ENCODE measurements around the gene SH3D19.
"Not testable (repeated sequence)": the region's sequence is repeated elsewhere in the genome, so short reads cannot be mapped to it uniquely, and the experiment has no call there.

SH3D19 gene

DNA sequence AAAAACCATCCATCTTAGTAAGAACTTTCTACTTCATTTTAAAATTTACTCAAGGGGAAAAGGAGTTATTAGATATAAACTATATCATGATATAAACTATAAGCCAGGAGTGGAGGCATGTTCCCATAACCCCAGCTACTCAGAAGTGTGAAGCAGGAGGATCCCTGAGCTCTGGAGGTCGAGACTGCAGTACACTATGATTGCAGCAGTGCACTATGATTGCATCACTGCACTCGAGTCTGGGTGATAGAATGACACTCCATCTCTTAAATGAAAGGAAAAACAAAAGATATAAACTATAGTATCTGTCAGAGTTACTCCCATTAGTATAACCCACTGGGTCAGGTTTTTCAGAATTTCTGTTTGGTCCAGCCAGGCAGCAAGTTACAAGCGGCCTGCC is 178.4 kb downstream of the SH3D19 start:
- no peak for DNase-seq

DNA sequence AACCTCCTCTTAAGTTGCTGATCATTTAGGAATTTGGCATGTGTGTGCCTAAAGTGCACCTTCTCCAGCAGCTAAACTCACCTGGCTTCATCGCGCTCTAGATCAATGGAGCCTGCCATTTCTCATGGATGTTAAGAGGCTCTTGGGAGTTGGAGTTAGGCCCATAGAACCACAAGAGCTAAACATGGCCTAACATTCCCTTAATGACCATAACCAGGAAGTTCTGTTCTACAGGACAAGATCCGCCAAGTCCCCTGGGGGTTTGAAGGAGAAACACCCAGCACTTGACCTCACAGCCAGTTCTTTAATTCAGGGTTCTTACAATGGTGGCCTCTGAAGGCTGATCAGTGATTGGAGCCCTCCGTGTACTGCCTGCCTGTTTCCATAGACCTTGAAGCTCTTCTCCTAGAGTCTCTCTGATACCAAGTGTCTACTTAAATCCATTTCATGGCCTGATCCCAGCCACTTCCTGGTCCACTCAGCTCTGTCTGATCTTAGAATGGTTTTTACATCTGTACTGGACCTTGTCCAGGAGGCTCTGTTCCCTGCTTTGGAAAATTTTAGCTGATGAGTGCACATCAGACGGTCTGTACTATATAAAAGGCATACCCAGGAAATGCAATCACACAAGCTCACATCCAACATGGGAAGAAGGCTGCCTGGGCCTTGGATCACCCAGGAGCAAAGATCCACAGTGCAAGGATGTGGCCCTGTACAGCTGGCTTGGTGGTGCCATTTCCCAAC is 180.9 kb downstream of the SH3D19 start:
- no peak for DNase-seq

DNA sequence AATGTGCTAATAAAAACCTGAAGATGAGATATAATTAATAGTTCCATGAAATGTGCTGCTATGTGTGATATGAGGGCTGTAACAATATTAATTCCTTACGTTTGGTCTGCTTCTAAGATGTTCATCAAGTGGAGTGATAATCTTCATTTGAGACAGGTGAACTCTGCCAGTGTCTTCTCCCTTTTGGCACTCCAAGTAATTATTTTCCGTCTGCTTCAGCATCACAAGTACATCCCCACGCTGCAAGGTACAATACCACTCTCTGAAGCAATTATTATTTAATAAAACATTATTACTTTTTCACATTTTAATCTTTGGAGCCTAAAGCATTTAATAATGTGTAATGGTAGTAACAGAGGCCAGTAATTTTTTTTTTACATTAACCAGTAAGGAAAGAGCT is 181.6 kb downstream of the SH3D19 start:
- DNase-seq = no peak

DNA sequence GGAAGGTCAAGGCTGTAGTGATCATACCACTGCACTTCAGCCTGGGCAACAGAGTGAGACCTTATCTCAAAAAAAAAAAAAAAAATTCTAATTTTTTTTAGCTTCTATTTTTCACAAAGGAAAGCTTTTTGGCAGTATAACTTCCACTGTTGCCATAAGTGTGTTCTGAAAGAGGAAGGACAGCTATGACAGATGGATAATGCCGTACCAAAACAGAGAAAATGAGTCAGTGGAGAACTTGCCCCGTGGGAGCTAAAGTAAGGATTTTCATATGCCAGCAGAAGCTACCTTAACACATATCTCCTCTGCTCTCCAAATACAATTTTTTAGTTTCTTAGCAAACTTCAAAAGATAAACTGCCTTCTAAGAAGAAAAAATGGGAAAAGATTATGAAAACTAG is 182.2 kb downstream of the SH3D19 start:
- DNase-seq = no peak

GRCh38 chr4:151142758-151143157 is 182.6 kb downstream of the SH3D19 start:
- no peak for DNase-seq

DNA sequence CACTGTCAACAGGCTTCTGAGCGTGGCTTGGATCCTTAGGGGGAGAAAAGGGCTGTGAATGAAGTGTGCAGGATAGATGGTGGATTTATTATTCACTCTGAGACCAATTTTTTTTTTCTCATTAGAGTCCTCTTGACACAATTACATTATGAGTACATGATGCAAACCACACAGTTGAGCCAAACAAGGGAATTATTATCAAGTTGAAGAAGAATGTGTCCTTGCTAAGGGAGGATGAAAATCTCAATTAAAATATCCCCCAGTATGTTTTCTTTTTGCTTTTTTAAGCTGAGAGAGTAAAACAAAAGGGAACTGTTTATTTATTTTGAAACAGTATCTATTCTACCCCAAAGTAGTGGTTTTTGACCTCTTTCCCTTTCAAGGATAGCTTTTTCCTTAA is 185.6 kb downstream of the SH3D19 start:
- DNase-seq = no peak

DNA sequence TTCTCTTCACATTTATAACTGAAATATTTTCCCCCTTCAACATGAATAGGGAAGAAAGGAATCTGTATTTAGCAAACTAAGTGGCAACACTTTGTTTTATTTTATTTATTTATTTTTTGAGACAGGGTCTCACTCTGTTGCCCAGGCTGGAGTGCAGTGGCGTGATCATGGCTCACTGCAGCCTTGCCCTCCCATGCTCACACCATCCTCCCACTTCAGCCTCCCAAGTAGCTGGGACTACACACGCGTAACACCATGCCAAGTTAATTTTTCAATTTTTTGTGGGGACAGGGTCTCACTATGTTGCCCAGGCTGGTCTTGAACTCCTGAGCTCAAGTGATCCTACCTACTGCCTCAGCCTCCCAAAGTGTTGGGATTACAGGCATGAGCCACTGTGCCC is 189.4 kb downstream of the SH3D19 start:
- not testable (repeated sequence) for DNase-seq

GRCh38 chr4:151133311-151133710 is 192.1 kb downstream of the SH3D19 start:
- no peak for DNase-seq

DNA sequence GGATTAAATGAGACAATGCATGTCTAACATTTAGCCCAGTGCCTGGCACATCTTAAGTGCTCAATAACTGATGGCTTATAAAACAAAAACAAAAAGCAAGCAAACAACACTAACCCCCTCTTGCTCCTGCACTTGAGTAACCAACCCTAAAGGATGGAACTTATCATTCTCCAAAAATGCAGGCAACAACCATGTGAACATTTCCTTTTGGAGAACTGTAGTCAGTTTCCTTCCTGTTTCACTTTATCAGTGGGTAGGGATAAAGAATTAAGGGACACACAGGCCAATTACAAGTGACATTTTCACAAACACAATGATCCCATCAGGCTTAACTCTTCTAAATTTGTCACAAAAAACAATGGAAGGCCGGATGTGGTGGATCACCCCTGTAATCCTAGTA is 195.6 kb downstream of the SH3D19 start:
- no peak for DNase-seq

DNA sequence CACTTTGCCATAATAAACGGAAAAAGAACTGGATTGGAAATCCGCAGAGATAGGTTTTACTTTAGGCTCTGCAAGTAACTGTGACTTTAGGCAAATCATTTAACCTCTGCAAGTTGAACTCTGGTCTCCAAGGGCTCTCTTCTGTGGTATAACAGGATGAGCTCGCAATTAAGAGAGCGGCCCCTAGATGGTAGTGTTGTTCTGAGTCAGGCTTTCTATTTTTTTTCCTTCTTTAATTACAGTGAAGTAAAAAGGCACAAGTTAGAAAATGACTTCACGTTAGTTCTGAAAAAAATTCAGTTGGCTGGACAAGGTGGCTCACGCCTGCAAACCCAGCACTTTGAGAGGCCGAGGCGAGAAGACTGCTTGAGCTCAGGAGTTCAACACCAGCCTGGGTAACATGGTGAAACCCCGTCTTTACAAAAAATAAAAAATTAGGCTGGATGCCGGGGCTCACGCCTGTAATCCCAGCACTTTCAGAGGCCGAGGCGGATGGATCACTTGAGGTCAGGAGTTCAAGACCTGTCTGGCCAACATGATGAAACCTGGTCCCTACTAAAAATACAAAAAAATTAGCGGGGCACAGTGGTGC is 207.9 kb downstream of the SH3D19 start:
- peak; percentile 65 for DNase-seq

DNA sequence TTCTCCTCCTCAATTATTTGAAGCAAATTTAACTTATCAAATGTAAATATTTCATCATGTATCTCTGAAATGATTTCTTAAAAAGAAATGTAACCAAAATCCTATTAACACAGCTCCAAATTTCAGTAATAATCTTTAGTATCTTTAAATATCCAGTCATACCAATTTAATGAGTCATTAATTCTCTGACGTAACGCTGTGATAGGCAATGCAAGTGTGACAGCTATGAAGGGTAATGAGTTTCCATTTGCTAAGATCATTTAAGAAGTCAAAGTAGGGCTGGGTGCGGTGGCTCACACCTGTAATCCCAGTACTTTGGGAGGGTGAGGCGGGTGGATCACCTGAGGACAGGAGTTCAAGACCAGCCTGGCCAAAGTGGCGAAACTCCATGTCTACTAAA is 210.4 kb downstream of the SH3D19 start:
- DNase-seq = no peak

DNA sequence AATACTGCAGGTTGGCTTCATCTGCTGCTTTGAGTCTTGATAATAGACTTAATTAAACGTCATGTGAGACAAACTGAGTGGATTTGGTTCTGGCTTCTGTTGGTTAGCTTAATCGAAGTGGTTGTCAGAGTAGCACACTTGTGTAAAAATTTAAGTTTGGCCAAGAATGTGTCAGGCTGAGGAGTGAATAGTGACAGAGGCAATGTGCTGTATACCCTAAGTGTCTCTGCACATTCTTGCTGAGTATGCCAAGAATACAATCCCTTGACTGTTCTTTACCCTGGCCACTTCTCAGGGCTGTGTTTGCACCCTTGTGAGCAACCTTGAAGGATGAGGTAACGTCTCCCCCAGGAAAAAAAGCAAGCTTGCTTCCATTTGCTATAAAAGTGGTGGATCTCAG is 211.1 kb downstream of the SH3D19 start:
- no peak for DNase-seq

- DNase-seq = no peak
Measured at GRCh38 chr4:151110236-151110635, 215.2 kb downstream of the SH3D19 start.

DNA sequence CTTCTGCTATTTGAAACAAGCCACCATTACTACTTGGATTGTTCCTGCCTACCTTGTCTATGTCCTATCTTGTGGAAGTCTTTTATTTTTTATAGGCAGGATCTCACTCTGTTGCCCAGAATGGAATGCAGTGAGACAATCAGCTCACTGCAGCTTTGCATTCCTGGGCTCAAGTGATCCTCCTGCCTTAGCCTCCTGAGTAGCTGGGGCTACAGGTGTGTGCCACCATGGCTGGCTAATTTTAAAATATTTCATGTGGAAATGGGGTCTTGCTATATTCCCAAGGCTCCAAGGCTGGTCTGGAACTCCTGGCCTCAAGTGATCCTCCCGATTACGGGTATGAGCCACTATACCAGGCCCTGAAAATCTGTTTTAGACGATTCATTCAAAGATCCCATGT is 218.3 kb downstream of the SH3D19 start:
- no peak for DNase-seq

DNA sequence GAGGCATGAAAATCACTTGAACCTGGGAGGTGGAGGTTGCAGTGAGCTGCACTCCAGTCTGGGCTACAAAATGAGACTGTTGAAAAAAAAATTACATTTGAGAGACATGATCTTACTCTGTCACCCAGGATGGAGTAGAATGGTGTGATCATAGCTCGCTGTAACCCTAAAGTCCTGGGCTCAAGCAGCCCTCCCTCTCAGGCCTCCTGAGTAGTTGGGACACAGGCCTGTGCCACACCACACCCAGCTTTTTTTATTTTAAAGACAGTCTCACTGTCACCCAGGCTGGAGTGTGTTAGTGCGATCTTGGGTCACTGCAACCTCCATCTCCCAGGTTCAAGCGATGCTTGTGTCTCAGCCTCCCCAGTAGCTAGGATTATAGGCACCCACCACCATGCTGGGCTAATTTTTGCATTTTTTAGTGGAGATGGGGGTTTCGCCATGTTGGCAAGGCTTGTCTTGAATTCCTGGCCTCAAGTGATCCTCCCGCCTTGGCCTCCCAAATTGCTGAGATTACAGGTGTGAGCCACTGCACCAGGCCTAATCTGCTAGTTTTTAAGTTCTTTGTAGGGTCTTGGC is 219.9 kb downstream of the SH3D19 start:
- DNase-seq = no peak

GRCh38 chr4:151104621-151105020 is 220.8 kb downstream of the SH3D19 start:
- DNase-seq = no peak

GRCh38 chr4:151103758-151104157 is 221.6 kb downstream of the SH3D19 start:
- no peak for DNase-seq

DNA sequence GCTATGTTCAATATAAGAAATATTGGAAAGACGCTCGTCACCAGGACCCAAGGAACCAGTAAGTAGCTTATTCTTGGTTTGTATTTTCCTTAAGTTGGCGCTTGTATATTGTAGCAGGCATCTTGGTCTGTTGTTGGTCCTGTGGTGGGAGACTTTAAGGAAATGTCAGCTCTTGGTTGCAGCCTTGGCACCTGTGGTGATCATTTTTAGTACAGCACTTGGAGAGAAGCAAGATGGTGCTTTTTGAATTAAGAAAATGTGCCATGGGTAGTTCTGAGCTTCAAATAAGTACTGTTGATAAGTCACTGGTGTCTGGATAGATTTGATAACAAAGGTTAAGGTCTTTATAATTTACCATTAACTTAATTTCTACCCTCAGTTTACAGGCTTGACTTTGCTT is 224.9 kb downstream of the SH3D19 start:
- no peak for DNase-seq

- DNase-seq = no peak
Measured at GRCh38 chr4:151099976-151100417, 225.4 kb downstream of the SH3D19 start.

DNA sequence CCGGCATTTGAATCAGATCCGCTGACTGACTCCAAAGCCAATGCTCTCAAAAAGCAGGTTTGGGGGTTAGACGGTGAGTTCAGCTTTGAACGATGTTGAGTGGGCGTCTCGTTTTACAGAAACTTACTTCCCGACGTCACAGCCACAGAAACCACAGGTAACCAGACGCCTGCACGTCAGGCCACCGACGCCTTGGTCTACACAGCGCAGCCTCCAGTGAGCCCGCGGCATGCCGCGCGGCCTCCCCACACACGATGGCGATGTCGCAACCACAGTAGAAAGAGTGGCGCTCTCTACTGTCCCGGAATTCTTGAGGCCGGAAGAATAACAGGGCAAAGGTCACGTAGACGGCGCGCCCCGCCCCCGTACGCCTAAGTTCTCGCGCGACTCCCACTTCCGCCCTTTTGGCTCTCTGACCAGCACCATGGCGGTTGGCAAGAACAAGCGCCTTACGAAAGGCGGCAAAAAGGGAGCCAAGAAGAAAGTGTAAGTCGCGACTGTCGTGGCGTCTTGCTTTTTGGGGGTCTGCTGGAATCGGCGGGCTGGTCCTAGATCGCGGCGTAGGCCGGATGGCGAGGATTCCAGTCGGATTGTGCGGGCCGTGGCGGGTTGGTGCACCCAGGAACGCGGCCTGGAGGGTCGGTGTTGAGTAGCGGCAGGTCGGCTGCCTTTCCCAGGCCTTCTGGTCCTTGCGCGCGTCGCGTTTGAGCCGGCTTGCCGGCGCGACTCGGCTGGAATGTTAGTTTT is 226.0 kb downstream of the SH3D19 start, which contains the start of gene RPS3A:
Gene RPS3A (plus strand): TSS at position 400 of the 747 bp plus-strand sequence. CDS start 25 bp downstream, at position 425.
- peak; percentile 98 for DNase-seq

GRCh38 chr4:151098979-151099228 is 226.5 kb downstream of the SH3D19 start:
- no peak for DNase-seq

DNA sequence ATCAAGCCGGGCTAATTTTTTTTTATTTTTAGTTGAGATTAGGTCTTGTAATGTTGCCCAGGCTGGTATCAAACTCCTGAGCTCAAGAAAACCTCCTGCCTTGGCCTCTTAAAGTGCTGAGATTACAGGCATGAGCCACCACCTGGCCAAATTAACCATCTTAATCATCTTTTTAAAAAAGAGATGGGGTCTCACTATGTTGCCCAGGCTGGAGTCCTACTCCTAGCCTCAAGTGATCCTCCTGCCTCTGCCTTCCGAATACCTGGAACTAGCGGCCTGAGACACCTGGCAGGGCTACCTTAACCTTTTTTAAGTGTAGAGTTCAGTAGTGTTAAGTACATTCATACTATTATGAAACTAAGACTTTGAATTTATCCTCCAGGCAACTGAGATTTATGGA is 227.6 kb downstream of the SH3D19 start:
- DNase-seq = no peak

DNA sequence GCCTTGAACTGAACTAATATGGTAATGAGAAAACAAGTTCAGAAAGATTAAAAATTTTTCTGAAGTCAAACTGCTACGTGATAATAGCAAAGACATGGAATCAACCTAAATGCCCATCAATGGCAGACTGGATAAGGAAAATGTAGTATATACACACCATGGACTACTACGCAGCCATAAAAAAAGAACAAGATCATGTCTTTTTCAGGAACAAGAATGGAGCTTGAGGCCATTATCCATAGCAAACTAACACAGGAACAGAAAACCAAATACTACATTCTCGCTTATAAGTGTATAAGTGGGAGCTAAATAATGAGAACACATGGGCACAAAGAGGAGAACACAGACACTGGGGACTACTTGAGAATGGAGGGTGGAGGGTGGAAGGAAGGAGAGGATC is 230.3 kb downstream of the SH3D19 start:
- no peak for DNase-seq

DNA sequence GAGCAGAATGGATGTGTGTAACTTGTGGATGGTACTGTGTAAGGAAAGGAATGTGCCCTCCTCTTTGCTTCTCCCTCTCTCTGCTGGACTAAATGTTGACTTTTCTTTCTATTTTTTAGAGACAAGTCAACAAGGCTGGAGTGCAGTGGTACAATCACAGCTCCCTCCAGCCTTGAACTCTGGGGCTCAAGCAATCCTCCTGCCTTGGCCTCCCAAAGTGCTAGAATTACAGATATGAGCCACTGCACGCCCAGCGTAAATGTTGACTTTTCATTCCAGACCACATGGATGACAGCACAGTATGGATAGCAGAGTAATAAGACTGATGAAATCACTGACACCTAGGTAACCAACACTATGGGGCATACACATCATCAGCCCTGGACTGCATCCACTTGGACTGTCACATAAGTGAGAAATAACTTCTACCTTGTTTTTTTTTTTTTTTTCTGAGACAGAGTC is 231.1 kb downstream of the SH3D19 start:
- DNase-seq = no peak
